ENCODE measurements around the gene CHCHD10.

- TF ChIP-seq, protein P1, sequence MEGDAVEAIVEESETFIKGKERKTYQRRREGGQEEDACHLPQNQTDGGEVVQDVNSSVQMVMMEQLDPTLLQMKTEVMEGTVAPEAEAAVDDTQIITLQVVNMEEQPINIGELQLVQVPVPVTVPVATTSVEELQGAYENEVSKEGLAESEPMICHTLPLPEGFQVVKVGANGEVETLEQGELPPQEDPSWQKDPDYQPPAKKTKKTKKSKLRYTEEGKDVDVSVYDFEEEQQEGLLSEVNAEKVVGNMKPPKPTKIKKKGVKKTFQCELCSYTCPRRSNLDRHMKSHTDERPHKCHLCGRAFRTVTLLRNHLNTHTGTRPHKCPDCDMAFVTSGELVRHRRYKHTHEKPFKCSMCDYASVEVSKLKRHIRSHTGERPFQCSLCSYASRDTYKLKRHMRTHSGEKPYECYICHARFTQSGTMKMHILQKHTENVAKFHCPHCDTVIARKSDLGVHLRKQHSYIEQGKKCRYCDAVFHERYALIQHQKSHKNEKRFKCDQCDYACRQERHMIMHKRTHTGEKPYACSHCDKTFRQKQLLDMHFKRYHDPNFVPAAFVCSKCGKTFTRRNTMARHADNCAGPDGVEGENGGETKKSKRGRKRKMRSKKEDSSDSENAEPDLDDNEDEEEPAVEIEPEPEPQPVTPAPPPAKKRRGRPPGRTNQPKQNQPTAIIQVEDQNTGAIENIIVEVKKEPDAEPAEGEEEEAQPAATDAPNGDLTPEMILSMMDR (IDR thresholded peaks at IDR 0.05): no peak
- no peak for TF ChIP-seq POLR2A (IDR thresholded peaks at IDR 0.05)
- no peak for TF ChIP-seq POLR2AphosphoS5 (IDR thresholded peaks at IDR 0.05)
- no peak for TF ChIP-seq EP300 (IDR thresholded peaks at IDR 0.05)
Measured at GRCh38 chr22:23786261-23786710, 18.5 kb upstream of the CHCHD10 start.

Measured in upper lobe of left lung (tissue), 4 donors.